MCF 10A (cell line): ENCODE measurements around the gene ZNF93. TPM values are rescaled to one million over a fixed set of nuclear protein-coding genes. Genes with fewer than 3 reads are reported as not detected.
A peak's percentile ranks its signal among the peaks of the same experiment; 100 is the strongest.
"Not testable (repeated sequence)": the region's sequence is repeated elsewhere in the genome, so short reads cannot be mapped to it uniquely, and the experiment has no call there.

Source experiments
- BruUV-seq: library from RNA; stranded (reverse); fragments of 400-500 nt; replicated peaks from 2 replicates; lab custom pipeline; 2021; lab: Mats Ljungman, UMichigan
- CTCF ChIA-PET: fragments of 300-600 bp; sonication (Branson Sonifier 250); formaldehyde crosslinking; extraction: SDS; loops from one replicate; lab custom pipeline; 2021; ENCODE audit warnings: antibody characterized with exemption, inconsistent platforms; lab: Yijun Ruan, JAX
- POLR2A ChIA-PET: fragments of 300-600, 350-650 bp; sonication (Branson Sonifier 250); formaldehyde crosslinking; extraction: SDS; loops from one replicate; lab custom pipeline; 2020; ENCODE audit warnings: antibody characterized with exemption, inconsistent platforms; lab: Yijun Ruan, JAX
- DNase-seq: peaks from one replicate; pipeline ENCODE4 v3.0.0-alpha.2; 2018; ENCODE audit not compliant: unreplicated experiment
- H3K27ac Mint-ChIP-seq: one replicate; pipeline ENCODE4 v1.8.0; 2022; ENCODE audit warnings: mild to moderate bottlenecking, low read depth, mixed read lengths; ENCODE audit not compliant: unreplicated experiment
- H3K27me3 Mint-ChIP-seq: one replicate; pipeline ENCODE4 v1.8.0; 2022; ENCODE audit warnings: mixed read lengths; ENCODE audit not compliant: insufficient read depth, unreplicated experiment
- H3K36me3 Mint-ChIP-seq: one replicate; pipeline ENCODE4 v1.8.0; 2022; ENCODE audit warnings: mild to moderate bottlenecking, moderate library complexity, mixed read lengths; ENCODE audit not compliant: insufficient read depth, unreplicated experiment
- H3K4me1 Mint-ChIP-seq: one replicate; pipeline ENCODE4 v1.8.0; 2022; ENCODE audit warnings: mixed read lengths; ENCODE audit not compliant: insufficient read depth, unreplicated experiment
- H3K4me3 Mint-ChIP-seq: one replicate; pipeline ENCODE4 v1.8.0; 2022; ENCODE audit warnings: mild to moderate bottlenecking, moderate library complexity, mixed read lengths; ENCODE audit not compliant: unreplicated experiment
- H3K9me3 Mint-ChIP-seq: one replicate; pipeline ENCODE4 v1.8.0; 2022; ENCODE audit warnings: mixed read lengths; ENCODE audit not compliant: unreplicated experiment
- CTCF ChIP-seq: fragments of 200-600 bp; IDR thresholded peaks from one replicate; pipeline ENCODE4 v1.8.0; 2022; ENCODE audit warnings: antibody characterized with exemption, mild to moderate bottlenecking; ENCODE audit not compliant: unreplicated experiment
- intact Hi-C: fragments of 100-400 bp; cut with micrococcal nuclease; formaldehyde crosslinking; loops from 2 replicates; pipeline ENCODE4 v1.14.1; 2022
- total RNA-seq: library from RNA; stranded (reverse); gene quantifications from 2 replicates; pipeline ENCODE4 v1.2.3, GENCODE V29; 2022

Gene ZNF93
- total RNA-seq, 1 experiment from 2014 or later: 1.1 TPM

- peaks cover 5% of the 10 kb centered on the region for H3K9me3 Mint-ChIP-seq
- H3K4me1 Mint-ChIP-seq: no peaks in the 10 kb centered on the region
- TSS peak; percentile 54 for BruUV-seq
- H3K27me3 Mint-ChIP-seq: no peaks in the 10 kb centered on the region
- intact Hi-C loops: loop anchor here (10.0 kb wide), 1 partner anchor 201 kb away; the partner anchor contains the start of genes ATP13A1 and ZNF101
- ChIA-PET POLR2A (interaction anchor here (0.5 to 1.8 kb wide), 5 partner anchors 10 to 90 kb away, joined by 3 to 9 read pairs (median 7); partner anchors contain the start of gene ZNF506), CTCF (interaction anchor here (0.5 kb wide), 1 partner anchor 1932 kb away, joined by 3 read pairs; no protein-coding TSS in a partner anchor)
- TF ChIP-seq CTCF: no peak
- peaks cover 7% of the 10 kb centered on the region for H3K36me3 Mint-ChIP-seq
- H3K4me3 Mint-ChIP-seq: peak within 1 kb of the TSS; percentile 89
- peak within 1 kb of the TSS; percentile 96 for H3K27ac Mint-ChIP-seq
- peak; percentile 92 for DNase-seq
Measured at GRCh38 chr19:19865750-19866610, 34.8 kb upstream of the ZNF93 start, which contains the start of gene ZNF253. Gene ZNF253 (plus strand): TSS chr19:19865882. CDS start chr19:19865997, 115 bp downstream.

- POLR2A ChIA-PET: interaction anchor here (1.2 to 1.8 kb wide), 4 partner anchors 10 to 90 kb away, joined by 5 to 9 read pairs (median 8); partner anchors contain the start of genes ZNF506 and ZNF93
- Mint-ChIP-seq H3K27me3 (no peaks in the 10 kb centered on the region), H3K9me3 (peaks cover 5% of the 10 kb centered on the region), H3K36me3 (peaks cover 7% of the 10 kb centered on the region), H3K4me3 (peak overlapping the region; percentile 89), H3K4me1 (no peaks in the 10 kb centered on the region), H3K27ac (peak overlapping the region; percentile 96)
- no peak for DNase-seq
- TF ChIP-seq CTCF: no peak
- BruUV-seq: no TSS peak
- intact Hi-C loops: loop anchor here (10.0 kb wide), 1 partner anchor 202 kb away; the partner anchor contains the start of genes ATP13A1 and ZNF101
- CTCF ChIA-PET: no interaction called here
Measured at GRCh38 chr19:19866611-19867248, 34.0 kb upstream of the ZNF93 start.

- BruUV-seq, CTCF ChIA-PET, H3K27me3 Mint-ChIP-seq, H3K36me3 Mint-ChIP-seq, DNase-seq, H3K4me3 Mint-ChIP-seq, H3K4me1 Mint-ChIP-seq, H3K9me3 Mint-ChIP-seq, H3K27ac Mint-ChIP-seq, intact Hi-C loops: not testable (repeated sequence)
- POLR2A ChIA-PET: interaction anchor here (0.7 to 1.2 kb wide), 2 partner anchors 19 to 445 kb away, joined by 3 read pairs; no protein-coding TSS in a partner anchor
Measured at GRCh38 chr19:19870086-19870485, 30.7 kb upstream of the ZNF93 start.

- CTCF ChIA-PET: no interaction called here
- DNase-seq: no peak
- TF ChIP-seq CTCF: no peak
- Mint-ChIP-seq H3K27ac (no peak overlapping the region), H3K4me1 (no peaks in the 10 kb centered on the region), H3K27me3 (no peaks in the 10 kb centered on the region), H3K4me3 (no peak overlapping the region), H3K36me3 (peaks cover 7% of the 10 kb centered on the region), H3K9me3 (no peaks in the 10 kb centered on the region)
- BruUV-seq: no TSS peak
- POLR2A ChIA-PET: no interaction called here
- intact Hi-C loops: no loop called here
Measured at GRCh38 chr19:19871932-19872331, 28.8 kb upstream of the ZNF93 start.
